ENCODE measurements around the gene JPH4.

DNA sequence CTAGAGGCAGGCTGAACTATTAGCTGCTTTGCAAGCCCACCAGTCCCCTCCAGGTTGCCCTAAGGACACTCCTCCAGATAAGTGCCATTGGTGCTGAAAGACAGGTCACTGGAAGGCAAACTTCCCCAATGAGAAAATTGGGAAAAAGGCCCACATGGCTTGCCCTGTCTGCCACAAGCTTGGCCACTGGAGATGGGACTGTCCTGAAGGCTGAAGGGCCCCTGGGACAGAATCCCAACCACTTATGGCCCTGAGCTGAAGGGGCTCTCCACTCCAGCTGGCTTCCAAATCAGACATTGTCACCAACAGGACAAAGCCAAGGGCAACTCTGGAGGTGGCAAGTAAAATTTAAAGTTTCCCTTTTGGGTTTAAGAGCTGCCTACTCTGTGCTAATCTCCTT lies 45.4 kb upstream of the JPH4 start:
- TF ChIP-seq POLR2A (IDR thresholded peaks at IDR 0.05; ENCODE audit: extremely low read depth, insufficient read length) (no peak), MYC (IDR thresholded peaks at IDR 0.05; ENCODE audit: low read depth, low read length) (no peak)
- TF ChIP-seq, protein P1, sequence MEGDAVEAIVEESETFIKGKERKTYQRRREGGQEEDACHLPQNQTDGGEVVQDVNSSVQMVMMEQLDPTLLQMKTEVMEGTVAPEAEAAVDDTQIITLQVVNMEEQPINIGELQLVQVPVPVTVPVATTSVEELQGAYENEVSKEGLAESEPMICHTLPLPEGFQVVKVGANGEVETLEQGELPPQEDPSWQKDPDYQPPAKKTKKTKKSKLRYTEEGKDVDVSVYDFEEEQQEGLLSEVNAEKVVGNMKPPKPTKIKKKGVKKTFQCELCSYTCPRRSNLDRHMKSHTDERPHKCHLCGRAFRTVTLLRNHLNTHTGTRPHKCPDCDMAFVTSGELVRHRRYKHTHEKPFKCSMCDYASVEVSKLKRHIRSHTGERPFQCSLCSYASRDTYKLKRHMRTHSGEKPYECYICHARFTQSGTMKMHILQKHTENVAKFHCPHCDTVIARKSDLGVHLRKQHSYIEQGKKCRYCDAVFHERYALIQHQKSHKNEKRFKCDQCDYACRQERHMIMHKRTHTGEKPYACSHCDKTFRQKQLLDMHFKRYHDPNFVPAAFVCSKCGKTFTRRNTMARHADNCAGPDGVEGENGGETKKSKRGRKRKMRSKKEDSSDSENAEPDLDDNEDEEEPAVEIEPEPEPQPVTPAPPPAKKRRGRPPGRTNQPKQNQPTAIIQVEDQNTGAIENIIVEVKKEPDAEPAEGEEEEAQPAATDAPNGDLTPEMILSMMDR (IDR thresholded peaks at IDR 0.05; ENCODE audit: low read depth, low read length): no peak
- TF ChIP-seq, protein P2, sequence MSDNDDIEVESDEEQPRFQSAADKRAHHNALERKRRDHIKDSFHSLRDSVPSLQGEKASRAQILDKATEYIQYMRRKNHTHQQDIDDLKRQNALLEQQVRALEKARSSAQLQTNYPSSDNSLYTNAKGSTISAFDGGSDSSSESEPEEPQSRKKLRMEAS (IDR thresholded peaks at IDR 0.05; ENCODE audit: low read depth, low read length): no peak
